Measurements from ENCODE around the gene MAD1L1. TPM values are rescaled to one million over a fixed set of nuclear protein-coding genes. Genes with fewer than 3 reads are reported as not detected.

The MAD1L1 gene
- total and polyA plus RNA-seq, 2 donors (not counting 3 experiments of a cell fraction or from before 2014, with no cell fraction given): 34.1 to 42.3 TPM

- TF ChIP-seq MYC (IDR thresholded peaks at IDR 0.05; ENCODE audit: low read depth, low read length): no peak
- no peak for TF ChIP-seq JUN (IDR thresholded peaks at IDR 0.05; ENCODE audit: borderline replicate concordance, insufficient read depth, insufficient read length, low read depth)
- TF ChIP-seq MAX (IDR thresholded peaks at IDR 0.05; ENCODE audit: insufficient read depth, insufficient read length): no peak
- TF ChIP-seq POLR2A (IDR thresholded peaks at IDR 0.05; ENCODE audit: low read depth, low read length): no peak
- TF ChIP-seq CTCF (IDR thresholded peaks at IDR 0.05; ENCODE audit: extremely low read depth in 1 of 2, insufficient read depth in 1 of 2, low read depth in 1 of 2, low read length in 2 of 2): no peak
- TF ChIP-seq EZH2 (IDR thresholded peaks at IDR 0.05; ENCODE audit: borderline replicate concordance, low read depth, low read length, severe bottlenecking): no peak
- no peak for TF ChIP-seq GATA2 (IDR thresholded peaks at IDR 0.05; ENCODE audit: insufficient read depth, insufficient read length, low read depth, low read length)
- no peak for TF ChIP-seq POLR2AphosphoS5 (IDR thresholded peaks at IDR 0.05; ENCODE audit: insufficient read depth, low read depth, low read length)
- no peak for TF ChIP-seq FOS (IDR thresholded peaks at IDR 0.05; ENCODE audit: borderline replicate concordance, insufficient read depth, low read length)
- Histone ChIP-seq H3K9me3 (replicated peaks; ENCODE audit: control insufficient read depth, insufficient read depth, low read length) (no peaks in the 10 kb centered on the region), H3K27me3 (ENCODE audit: control insufficient read depth in 2 of 2, insufficient read depth in 2 of 2, low read length in 2 of 2) (no peaks in the 10 kb centered on the region), H2AFZ (ENCODE audit: low read depth, low read length) (no peak overlapping the region), H3K4me2 (ENCODE audit: insufficient read depth, low read length) (no peak overlapping the region), H3K9ac (replicated peaks; ENCODE audit: extremely low read depth, insufficient read depth, low read length) (no peak overlapping the region), H3K4me3 (replicated peaks in 1 of 3; ENCODE audit: insufficient read depth in 1 of 3, low read depth in 1 of 3, low read length in 3 of 3) (no peak overlapping the region), H3K79me2 (ENCODE audit: control insufficient read depth, insufficient read depth, low read length) (no peaks in the 10 kb centered on the region), H4K20me1 (replicated peaks; ENCODE audit: control insufficient read depth, extremely low read depth, insufficient read depth, low read length) (no peaks in the 10 kb centered on the region), H3K27ac (ENCODE audit: insufficient read depth, low read depth, low read length) (no peak overlapping the region), H3K4me1 (ENCODE audit: control insufficient read depth, extremely low read depth, insufficient read depth, low read length) (peaks cover 18% of the 10 kb centered on the region), H3K36me3 (ENCODE audit: control insufficient read depth in 2 of 2, extremely low read depth in 1 of 2, insufficient read depth in 2 of 2, low read length in 2 of 2) (no peaks in the 10 kb centered on the region), H3K9me1 (replicated peaks; ENCODE audit: control insufficient read depth, extremely low read depth, insufficient read depth, low read length) (no peaks in the 10 kb centered on the region)
- POLR2A ChIA-PET: no interaction called here
- FAIRE-seq (no peak), DNase-seq (ENCODE audit: low read depth, low spot score) (no peak)
- BruUV-seq (replicated peaks): no TSS peak
- dilution Hi-C loops (cut with MboI; ENCODE audit: extremely low pct_ligation_motif_present, low sequenced_read_pairs) (no loop called here), intact Hi-C loops (cut with micrococcal nuclease) (no loop called here)
- CTCF ChIA-PET: interaction anchor here (1.1 kb wide), 1 partner anchor 52 kb away, joined by 3 read pairs; no protein-coding TSS in a partner anchor
Observed at GRCh38 chr7:2116448-2116810, 116.3 kb downstream of the MAD1L1 start.
